Uterus (tissue), 2 donors: ENCODE data around the gene THAP4.

Source experiments
- CTCF ChIP-seq, 4 experiments: fragments of 200-600 bp in 2 of 4; fragments of 450-650 bp in 2 of 4; sonication (generic) in 2 of 4; IDR thresholded peaks; one replicate each; pipeline ENCODE4 v1.5.1; 2016 to 2019; ENCODE audit warnings: antibody characterized with exemption in 4 of 4, mild to moderate bottlenecking in 2 of 4, moderate library complexity in 1 of 4
- POLR2A ChIP-seq, 2 donors: fragments of 450-650 bp; IDR thresholded peaks; one replicate each; pipeline ENCODE4 v1.6.1; 2016; ENCODE audit warnings: antibody characterized with exemption in 2 of 2, mild to moderate bottlenecking in 1 of 2, moderate library complexity in 1 of 2

- no peak for TF ChIP-seq CTCF (IDR thresholded peaks at IDR 0.05)
- no peak for TF ChIP-seq POLR2A (IDR thresholded peaks at IDR 0.05)
Observed at GRCh38 chr2:241678784-241679540, 42.0 kb upstream of the THAP4 start.
